ENCODE data around the gene DRICH1.
"Not testable (repeated sequence)": the region's sequence is repeated elsewhere in the genome, so short reads cannot be mapped to it uniquely, and the experiment has no call there.

DNA sequence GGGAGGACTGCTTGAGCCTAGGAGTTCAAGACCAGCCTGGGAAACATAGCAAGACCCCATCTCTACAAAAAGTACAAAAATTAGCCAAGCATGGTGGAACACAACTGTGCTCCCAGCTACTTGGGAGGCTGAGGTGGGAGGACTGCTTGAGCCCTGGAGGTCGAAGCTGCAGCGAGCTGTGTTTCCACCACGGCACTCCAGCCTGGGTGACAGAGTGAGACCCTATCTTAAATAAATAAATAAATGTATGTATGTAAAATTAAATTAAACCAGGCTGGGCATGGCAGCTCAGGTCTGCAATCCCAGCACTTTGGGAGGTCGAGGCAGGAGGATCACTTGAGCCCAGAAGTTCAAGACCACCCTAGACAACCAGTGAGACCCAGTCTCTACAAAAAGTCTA, 28.3 kb upstream of the DRICH1 start:
- not testable (repeated sequence) for TF ChIP-seq RFX5 (IDR thresholded peaks at IDR 0.05); CHD2 (IDR thresholded peaks at IDR 0.05; ENCODE audit: low read length, partially characterized antibody); KDM5A (IDR thresholded peaks at IDR 0.05); CBX8 (IDR thresholded peaks at IDR 0.05)
- TF ChIP-seq, protein P1, sequence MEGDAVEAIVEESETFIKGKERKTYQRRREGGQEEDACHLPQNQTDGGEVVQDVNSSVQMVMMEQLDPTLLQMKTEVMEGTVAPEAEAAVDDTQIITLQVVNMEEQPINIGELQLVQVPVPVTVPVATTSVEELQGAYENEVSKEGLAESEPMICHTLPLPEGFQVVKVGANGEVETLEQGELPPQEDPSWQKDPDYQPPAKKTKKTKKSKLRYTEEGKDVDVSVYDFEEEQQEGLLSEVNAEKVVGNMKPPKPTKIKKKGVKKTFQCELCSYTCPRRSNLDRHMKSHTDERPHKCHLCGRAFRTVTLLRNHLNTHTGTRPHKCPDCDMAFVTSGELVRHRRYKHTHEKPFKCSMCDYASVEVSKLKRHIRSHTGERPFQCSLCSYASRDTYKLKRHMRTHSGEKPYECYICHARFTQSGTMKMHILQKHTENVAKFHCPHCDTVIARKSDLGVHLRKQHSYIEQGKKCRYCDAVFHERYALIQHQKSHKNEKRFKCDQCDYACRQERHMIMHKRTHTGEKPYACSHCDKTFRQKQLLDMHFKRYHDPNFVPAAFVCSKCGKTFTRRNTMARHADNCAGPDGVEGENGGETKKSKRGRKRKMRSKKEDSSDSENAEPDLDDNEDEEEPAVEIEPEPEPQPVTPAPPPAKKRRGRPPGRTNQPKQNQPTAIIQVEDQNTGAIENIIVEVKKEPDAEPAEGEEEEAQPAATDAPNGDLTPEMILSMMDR (IDR thresholded peaks at IDR 0.05), result not testable (repeated sequence)
- TF ChIP-seq, protein P2, sequence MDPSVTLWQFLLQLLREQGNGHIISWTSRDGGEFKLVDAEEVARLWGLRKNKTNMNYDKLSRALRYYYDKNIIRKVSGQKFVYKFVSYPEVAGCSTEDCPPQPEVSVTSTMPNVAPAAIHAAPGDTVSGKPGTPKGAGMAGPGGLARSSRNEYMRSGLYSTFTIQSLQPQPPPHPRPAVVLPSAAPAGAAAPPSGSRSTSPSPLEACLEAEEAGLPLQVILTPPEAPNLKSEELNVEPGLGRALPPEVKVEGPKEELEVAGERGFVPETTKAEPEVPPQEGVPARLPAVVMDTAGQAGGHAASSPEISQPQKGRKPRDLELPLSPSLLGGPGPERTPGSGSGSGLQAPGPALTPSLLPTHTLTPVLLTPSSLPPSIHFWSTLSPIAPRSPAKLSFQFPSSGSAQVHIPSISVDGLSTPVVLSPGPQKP (IDR thresholded peaks at IDR 0.05; ENCODE audit: low read depth, low read length), result not testable (repeated sequence)
